Urinary bladder (tissue), 4 donors: ENCODE results near the gene KCNIP1. TPM values are rescaled to one million over a fixed set of nuclear protein-coding genes. Genes with fewer than 3 reads are reported as not detected.

ENCODE experiments used
- DNase-seq: peaks from one replicate; pipeline ENCODE4 v3.0.0-alpha.2; 2015; ENCODE audit errors: extremely low spot score
- H3K27ac ChIP-seq: one replicate; pipeline ENCODE4 v1.5.1; 2013; ENCODE audit warnings: low read depth, mild to moderate bottlenecking, moderate library complexity
- H3K36me3 ChIP-seq: one replicate; pipeline ENCODE4 v1.6.1; 2013; ENCODE audit warnings: mild to moderate bottlenecking, moderate library complexity; ENCODE audit not compliant: insufficient read depth
- H3K4me1 ChIP-seq: one replicate; pipeline ENCODE4 v1.6.1; 2013; ENCODE audit warnings: mild to moderate bottlenecking, moderate library complexity; ENCODE audit not compliant: insufficient read depth
- H3K4me3 ChIP-seq: one replicate; pipeline ENCODE4 v1.5.1; 2013; ENCODE audit warnings: low read depth, low read length
- WGBS: extraction: QIAGEN DNeasy Blood & Tissue Kit; methylation state at CpG from one replicate; pipeline ENCODE4 v1.1.7; 2013; 5-methylcytosine and 5-hydroxymethylcytosine counted together
- polyA plus RNA-seq: library from polyadenylated mRNA; stranded (reverse); fragments of 200-250 nt; gene quantifications from one replicate; pipeline ENCODE4 v1.2.3, GENCODE V29; 2013
- total RNA-seq: library from RNA; depleted of rRNA; stranded (reverse); fragments of >200 nt; gene quantifications from one replicate; pipeline ENCODE4 v1.2.3, GENCODE V29; 2014
- donor health status: healthy with polysubstance abuse.
- donor health status: healthy.

The KCNIP1 gene
- total and polyA plus RNA-seq, 2 donors: 0.22 to 3.0 TPM

- H3K4me1 ChIP-seq: no peaks in the 10 kb centered on the region
- no peak overlapping the region for H3K4me3 ChIP-seq
- 85% methylated on average over 2 of the region's 2 CpGs for WGBS
- H3K27ac ChIP-seq: no peak overlapping the region
- no peaks in the 10 kb centered on the region for H3K36me3 ChIP-seq
- DNase-seq: no peak
These were observed 20.0 kb downstream of the KCNIP1 start for GRCh38 chr5:170523830-170524229.

GRCh38 chr5:170524576-170524975, 20.8 kb downstream of the KCNIP1 start:
- H3K27ac ChIP-seq: no peak overlapping the region
- no peak overlapping the region for H3K4me3 ChIP-seq
- DNase-seq: no peak
- H3K36me3 ChIP-seq: no peaks in the 10 kb centered on the region
- no peaks in the 10 kb centered on the region for H3K4me1 ChIP-seq
- 96% methylated on average over 3 of the region's 3 CpGs for WGBS

- Histone ChIP-seq H3K27ac (no peak overlapping the region), H3K36me3 (no peaks in the 10 kb centered on the region), H3K4me3 (no peak overlapping the region), H3K4me1 (no peaks in the 10 kb centered on the region)
- no peak for DNase-seq
- 86% methylated on average over 7 of the region's 7 CpGs for WGBS
These were observed 21.8 kb downstream of the KCNIP1 start for GRCh38 chr5:170525470-170526211.

GRCh38 chr5:170527991-170528390, 24.2 kb downstream of the KCNIP1 start:
- 77% methylated on average over 3 of the region's 3 CpGs for WGBS
- H3K4me3 ChIP-seq: no peak overlapping the region
- no peak for DNase-seq
- H3K4me1 ChIP-seq: no peaks in the 10 kb centered on the region
- no peak overlapping the region for H3K27ac ChIP-seq
- no peaks in the 10 kb centered on the region for H3K36me3 ChIP-seq

GRCh38 chr5:170528976-170529375, 25.2 kb downstream of the KCNIP1 start:
- no peak for DNase-seq
- no peak overlapping the region for H3K4me3 ChIP-seq
- no peak overlapping the region for H3K27ac ChIP-seq
- WGBS: 89% methylated on average over 1 of the region's 1 CpG
- no peaks in the 10 kb centered on the region for H3K4me1 ChIP-seq
- H3K36me3 ChIP-seq: no peaks in the 10 kb centered on the region

GRCh38 chr5:170532935-170533334, 29.1 kb downstream of the KCNIP1 start:
- no peak for DNase-seq
- H3K27ac ChIP-seq: no peak overlapping the region
- no peaks in the 10 kb centered on the region for H3K4me1 ChIP-seq
- H3K36me3 ChIP-seq: no peaks in the 10 kb centered on the region
- WGBS: 71% methylated on average over 3 of the region's 3 CpGs
- H3K4me3 ChIP-seq: no peak overlapping the region

GRCh38 chr5:170533383-170533782, 29.6 kb downstream of the KCNIP1 start:
- no peak overlapping the region for H3K27ac ChIP-seq
- no peaks in the 10 kb centered on the region for H3K4me1 ChIP-seq
- no peak for DNase-seq
- H3K4me3 ChIP-seq: no peak overlapping the region
- 81% methylated on average over 5 of the region's 5 CpGs for WGBS
- no peaks in the 10 kb centered on the region for H3K36me3 ChIP-seq

GRCh38 chr5:170534177-170534576, 30.4 kb downstream of the KCNIP1 start:
- Histone ChIP-seq H3K4me1 (no peaks in the 10 kb centered on the region), H3K4me3 (no peak overlapping the region), H3K27ac (no peak overlapping the region), H3K36me3 (no peaks in the 10 kb centered on the region)
- no peak for DNase-seq
- 49% methylated on average over 2 of the region's 2 CpGs for WGBS

GRCh38 chr5:170534941-170535340, 31.1 kb downstream of the KCNIP1 start:
- 85% methylated on average over 7 of the region's 7 CpGs for WGBS
- no peak overlapping the region for H3K27ac ChIP-seq
- no peaks in the 10 kb centered on the region for H3K36me3 ChIP-seq
- no peak for DNase-seq
- no peaks in the 10 kb centered on the region for H3K4me1 ChIP-seq
- H3K4me3 ChIP-seq: no peak overlapping the region

GRCh38 chr5:170536525-170536924, 32.7 kb downstream of the KCNIP1 start:
- Histone ChIP-seq H3K4me1 (no peaks in the 10 kb centered on the region), H3K27ac (no peak overlapping the region), H3K36me3 (no peaks in the 10 kb centered on the region), H3K4me3 (no peak overlapping the region)
- no peak for DNase-seq
- WGBS: 80% methylated on average over 4 of the region's 4 CpGs

GRCh38 chr5:170537451-170538095, 33.8 kb downstream of the KCNIP1 start:
- no peak for DNase-seq
- H3K27ac ChIP-seq: no peak overlapping the region
- no peak overlapping the region for H3K4me3 ChIP-seq
- no peaks in the 10 kb centered on the region for H3K4me1 ChIP-seq
- H3K36me3 ChIP-seq: no peaks in the 10 kb centered on the region
- WGBS: 86% methylated on average over 8 of the region's 8 CpGs

GRCh38 chr5:170538096-170538465, 34.3 kb downstream of the KCNIP1 start:
- DNase-seq: no peak
- H3K4me3 ChIP-seq: no peak overlapping the region
- no peak overlapping the region for H3K27ac ChIP-seq
- no peaks in the 10 kb centered on the region for H3K36me3 ChIP-seq
- 93% methylated on average over 3 of the region's 3 CpGs for WGBS
- no peaks in the 10 kb centered on the region for H3K4me1 ChIP-seq

- Histone ChIP-seq H3K36me3 (no peaks in the 10 kb centered on the region), H3K4me3 (no peak overlapping the region), H3K4me1 (no peaks in the 10 kb centered on the region), H3K27ac (no peak overlapping the region)
- 91% methylated on average over 6 of the region's 6 CpGs for WGBS
- no peak for DNase-seq
These were observed 35.1 kb downstream of the KCNIP1 start for GRCh38 chr5:170538696-170539586.

- H3K4me3 ChIP-seq: no peak overlapping the region
- WGBS: 95% methylated on average over 1 of the region's 1 CpG
- no peaks in the 10 kb centered on the region for H3K4me1 ChIP-seq
- no peak overlapping the region for H3K27ac ChIP-seq
- DNase-seq: no peak
- H3K36me3 ChIP-seq: no peaks in the 10 kb centered on the region
These were observed 36.5 kb downstream of the KCNIP1 start for GRCh38 chr5:170540271-170540670.
